CD8-positive, alpha-beta memory T cell (primary cell): ENCODE measurements around the gene CASS4. TPM values are rescaled to one million over a fixed set of nuclear protein-coding genes. Genes with fewer than 3 reads are reported as not detected.

Source experiments
- CTCF ChIA-PET: fragments of 350-600 bp; sonication (Branson Sonifier 250); formaldehyde crosslinking; loops from one replicate; lab custom pipeline; 2021; ENCODE audit warnings: antibody characterized with exemption; lab: Charles Lee
- POLR2A ChIA-PET: fragments of 350-600 bp; sonication (Branson Sonifier 250); formaldehyde crosslinking; loops from one replicate; lab custom pipeline; 2021; ENCODE audit warnings: antibody characterized with exemption; lab: Charles Lee
- DNase-seq, 5 donors: peaks; one replicate each; pipeline versions ENCODE4 v3.0.0 to v3.0.0-alpha.2; 2020 to 2022; ENCODE audit warnings: mixed read lengths in 1 of 5
- H3K27ac ChIP-seq: one replicate; pipeline ENCODE4 v1.7.0; 2013; ENCODE audit warnings: low read depth, mild to moderate bottlenecking, low read length, moderate library complexity
- H3K27me3 ChIP-seq: 2 replicates; pipeline ENCODE4 v1.7.0; 2013; ENCODE audit warnings: low read length, mild to moderate bottlenecking; ENCODE audit not compliant: insufficient read depth, poor library complexity, severe bottlenecking
- H3K36me3 ChIP-seq: 2 replicates; pipeline ENCODE4 v1.7.0; 2013; ENCODE audit warnings: mild to moderate bottlenecking, low read length, moderate library complexity; ENCODE audit not compliant: insufficient read depth
- H3K4me1 ChIP-seq: 2 replicates; pipeline ENCODE4 v1.7.0; 2013; ENCODE audit warnings: mild to moderate bottlenecking, low read length, moderate library complexity; ENCODE audit not compliant: insufficient read depth
- H3K4me3 ChIP-seq: 2 replicates; pipeline ENCODE4 v1.7.0; 2013; ENCODE audit warnings: mild to moderate bottlenecking, low read length
- H3K9me3 ChIP-seq: 2 replicates; pipeline ENCODE4 v1.7.0; 2013; ENCODE audit warnings: mild to moderate bottlenecking, low read length
- H3K27ac Mint-ChIP-seq, 8 donors: one replicate each; pipeline ENCODE4 v1.8.0; 2020 to 2021; ENCODE audit warnings: mixed read lengths in 8 of 8, mild to moderate bottlenecking in 6 of 8, inconsistent platforms in 3 of 8, moderate library complexity in 3 of 8
- H3K27me3 Mint-ChIP-seq, 2 donors: one replicate each; pipeline ENCODE4 v1.8.0; 2020 to 2021; ENCODE audit warnings: mixed read lengths in 2 of 2, mild to moderate bottlenecking in 1 of 2, moderate library complexity in 1 of 2
- H3K36me3 Mint-ChIP-seq, 3 donors: one replicate each; pipeline ENCODE4 v1.8.0; 2020 to 2021; ENCODE audit warnings: mixed read lengths in 3 of 3, inconsistent platforms in 1 of 3, mild to moderate bottlenecking in 1 of 3
- H3K4me1 Mint-ChIP-seq, 3 donors: one replicate each; pipeline ENCODE4 v1.8.0; 2020 to 2021; ENCODE audit warnings: mixed read lengths in 3 of 3, inconsistent platforms in 1 of 3, mild to moderate bottlenecking in 1 of 3
- H3K4me3 Mint-ChIP-seq, 7 donors: one replicate each; pipeline ENCODE4 v1.8.0; 2020 to 2021; ENCODE audit warnings: mixed read lengths in 7 of 7, mild to moderate bottlenecking in 6 of 7, moderate library complexity in 4 of 7, inconsistent platforms in 2 of 7
- H3K9me3 Mint-ChIP-seq, 5 donors: one replicate each; pipeline ENCODE4 v1.8.0; 2020 to 2022; ENCODE audit warnings: mixed read lengths in 5 of 5, mild to moderate bottlenecking in 3 of 5, moderate library complexity in 2 of 5, inconsistent platforms in 1 of 5
- polyA plus RNA-seq: library from polyadenylated mRNA; unstranded; fragments of 300-500 nt; fragmentation: Illumina TruSeq; gene quantifications from one replicate; pipeline ENCODE4 v1.2.3, GENCODE V29; 2021
- total RNA-seq, 2 experiments: library from RNA; stranded (reverse); gene quantifications; one replicate each; pipeline ENCODE4 v1.2.3, GENCODE V29; 2021

Gene CASS4
- total and polyA plus RNA-seq, 3 experiments from 2014 or later: 3.7 to 5.6 (median 3.7) TPM

- H3K4me1 Mint-ChIP-seq: peaks cover 53 to 72% (median 66%) of the 10 kb centered on the region in 3 donors
These were observed 17.9 kb downstream of the CASS4 start for GRCh38 chr20:56429941-56430340.

GRCh38 chr20:56430461-56430860 lies 18.4 kb downstream of the CASS4 start:
- DNase-seq: no peak
- H3K27me3 ChIP-seq: no peaks in the 10 kb centered on the region
- CTCF ChIA-PET: interaction anchor here (2.4 to 3.2 kb wide), 2 partner anchors 11 to 21 kb away, joined by 6 to 11 read pairs; no protein-coding TSS in a partner anchor
- no peaks in the 10 kb centered on the region for H3K9me3 ChIP-seq
- Mint-ChIP-seq H3K27me3 (peaks cover 0 to 1% of the 10 kb centered on the region in 2 donors), H3K9me3 (no peaks in the 10 kb centered on the region), H3K4me3 (peak overlapping the region in 6 of 7 donors; percentile 72 to 91 (median 88)), H3K27ac (peak overlapping the region in 7 of 8 donors; percentile 41 to 98 (median 89)), H3K36me3 (peaks cover 2 to 14% (median 2%) of the 10 kb centered on the region in 3 donors), H3K4me1 (peaks cover 55 to 74% (median 64%) of the 10 kb centered on the region in 3 donors)
- H3K4me1 ChIP-seq: peaks cover 49% of the 10 kb centered on the region
- no peak overlapping the region for H3K4me3 ChIP-seq
- no peak overlapping the region for H3K27ac ChIP-seq
- POLR2A ChIA-PET: no interaction called here
- H3K36me3 ChIP-seq: no peaks in the 10 kb centered on the region

More at GRCh38 chr20:56429941-56430340, 17.9 kb downstream of the CASS4 start:
- H3K4me1 ChIP-seq: peaks cover 49% of the 10 kb centered on the region
- CTCF ChIA-PET: interaction anchor here (1.3 to 3.2 kb wide), 3 partner anchors 11 to 38 kb away, joined by 3 to 11 read pairs (median 6); partner anchors contain the start of genes AURKA and CSTF1
- POLR2A ChIA-PET: no interaction called here
- peak overlapping the region; percentile 63 for H3K4me3 ChIP-seq
- H3K27me3 ChIP-seq: no peaks in the 10 kb centered on the region
- H3K9me3 Mint-ChIP-seq: no peaks in the 10 kb centered on the region
- H3K27ac ChIP-seq: no peak overlapping the region
- H3K36me3 ChIP-seq: no peaks in the 10 kb centered on the region
- peaks cover 0 to 1% of the 10 kb centered on the region in 2 donors for H3K27me3 Mint-ChIP-seq
- H3K9me3 ChIP-seq: no peaks in the 10 kb centered on the region
- DNase-seq: no peak
- H3K27ac Mint-ChIP-seq: peak overlapping the region; percentile 41 to 98 (median 94)
- H3K4me3 Mint-ChIP-seq: peak overlapping the region; percentile 72 to 91 (median 88)
- peaks cover under 1 to 14% (median 2%) of the 10 kb centered on the region in 3 donors for H3K36me3 Mint-ChIP-seq

GRCh38 chr20:56430957-56431356 lies 18.9 kb downstream of the CASS4 start:
- Histone ChIP-seq H3K27me3 (no peaks in the 10 kb centered on the region), H3K36me3 (no peaks in the 10 kb centered on the region), H3K4me1 (peaks cover 49% of the 10 kb centered on the region), H3K4me3 (no peak overlapping the region), H3K9me3 (no peaks in the 10 kb centered on the region), H3K27ac (no peak overlapping the region)
- CTCF ChIA-PET: interaction anchor here (2.4 to 3.2 kb wide), 2 partner anchors 12 to 22 kb away, joined by 6 to 11 read pairs; no protein-coding TSS in a partner anchor
- peaks cover 0 to 1% of the 10 kb centered on the region in 2 donors for H3K27me3 Mint-ChIP-seq
- peaks cover 56 to 71% (median 63%) of the 10 kb centered on the region in 3 donors for H3K4me1 Mint-ChIP-seq
- DNase-seq: no peak
- POLR2A ChIA-PET: interaction anchor here (0.5 kb wide), 1 partner anchor 33 kb away, joined by 3 read pairs; no protein-coding TSS in a partner anchor
- H3K9me3 Mint-ChIP-seq: no peaks in the 10 kb centered on the region
- peak overlapping the region in 5 of 8 donors; percentile 41 to 89 (median 56) for H3K27ac Mint-ChIP-seq
- H3K36me3 Mint-ChIP-seq: peaks cover 2 to 14% (median 2%) of the 10 kb centered on the region in 3 donors
- peak overlapping the region in 1 of 7 donors; percentile 44 for H3K4me3 Mint-ChIP-seq

- Histone ChIP-seq H3K9me3 (no peaks in the 10 kb centered on the region), H3K27me3 (no peaks in the 10 kb centered on the region), H3K4me3 (no peak overlapping the region), H3K36me3 (no peaks in the 10 kb centered on the region), H3K4me1 (peaks cover 49% of the 10 kb centered on the region), H3K27ac (no peak overlapping the region)
- ChIA-PET POLR2A (interaction anchor here (0.5 kb wide), 1 partner anchor 34 kb away, joined by 3 read pairs; no protein-coding TSS in a partner anchor), CTCF (interaction anchor here (0.6 to 2.4 kb wide), 2 partner anchors 22 to 1042 kb away, joined by 3 to 6 read pairs; no protein-coding TSS in a partner anchor)
- Mint-ChIP-seq H3K36me3 (peaks cover 2 to 14% (median 2%) of the 10 kb centered on the region in 3 donors), H3K27me3 (peaks cover 0 to 1% of the 10 kb centered on the region in 2 donors), H3K9me3 (no peaks in the 10 kb centered on the region), H3K27ac (no peak overlapping the region), H3K4me1 (peaks cover 57 to 69% (median 62%) of the 10 kb centered on the region in 3 donors), H3K4me3 (no peak overlapping the region)
- DNase-seq: no peak
These were observed 19.4 kb downstream of the CASS4 start for GRCh38 chr20:56431471-56431870.

- POLR2A ChIA-PET: interaction anchor here (0.9 kb wide), 2 partner anchors 14 to 21 kb away, joined by 3 read pairs; partner anchors contain the start of gene CASS4
- H3K4me1 ChIP-seq: peaks cover 55% of the 10 kb centered on the region
- H3K4me3 Mint-ChIP-seq: peak overlapping the region; percentile 2 to 71 (median 51)
These were observed 21.3 kb downstream of the CASS4 start for GRCh38 chr20:56433221-56433879.

GRCh38 chr20:56433880-56434255 lies 21.8 kb downstream of the CASS4 start:
- Mint-ChIP-seq H3K4me3 (peak overlapping the region; percentile 2 to 71 (median 51)), H3K36me3 (peaks cover 2 to 9% (median 5%) of the 10 kb centered on the region in 3 donors), H3K9me3 (no peaks in the 10 kb centered on the region), H3K4me1 (peaks cover 49 to 65% (median 61%) of the 10 kb centered on the region in 3 donors), H3K27ac (peak overlapping the region; percentile 70 to 96 (median 86)), H3K27me3 (peaks cover 0 to 1% of the 10 kb centered on the region in 2 donors)
- Histone ChIP-seq H3K9me3 (no peaks in the 10 kb centered on the region), H3K27me3 (no peaks in the 10 kb centered on the region), H3K36me3 (peaks cover 12% of the 10 kb centered on the region), H3K4me1 (peaks cover 55% of the 10 kb centered on the region), H3K27ac (peak overlapping the region; percentile 50), H3K4me3 (no peak overlapping the region)
- ChIA-PET CTCF (interaction anchor here (1.4 kb wide), 1 partner anchor 14 kb away, joined by 4 read pairs; no protein-coding TSS in a partner anchor), POLR2A (interaction anchor here (0.9 kb wide), 2 partner anchors 15 to 22 kb away, joined by 3 read pairs; partner anchors contain the start of gene CASS4)
- DNase-seq: peak in 1 of 5 donors; percentile 30

More at GRCh38 chr20:56433221-56433879, 21.3 kb downstream of the CASS4 start:
- CTCF ChIA-PET: interaction anchor here (1.4 kb wide), 1 partner anchor 14 kb away, joined by 4 read pairs; no protein-coding TSS in a partner anchor
- no peak for DNase-seq
- H3K4me1 Mint-ChIP-seq: peaks cover 52 to 66% (median 61%) of the 10 kb centered on the region in 3 donors
- Histone ChIP-seq H3K36me3 (peaks cover 11% of the 10 kb centered on the region), H3K4me3 (no peak overlapping the region), H3K27ac (peak overlapping the region; percentile 50), H3K9me3 (no peaks in the 10 kb centered on the region), H3K27me3 (no peaks in the 10 kb centered on the region)
- peak overlapping the region; percentile 70 to 96 (median 86) for H3K27ac Mint-ChIP-seq
- H3K27me3 Mint-ChIP-seq: peaks cover 0 to 1% of the 10 kb centered on the region in 2 donors
- H3K9me3 Mint-ChIP-seq: no peaks in the 10 kb centered on the region
- H3K36me3 Mint-ChIP-seq: peaks cover 2 to 9% (median 5%) of the 10 kb centered on the region in 3 donors

GRCh38 chr20:56437196-56437960 lies 25.3 kb downstream of the CASS4 start:
- ChIA-PET CTCF (no interaction called here), POLR2A (no interaction called here)
- no peak overlapping the region for H3K4me3 Mint-ChIP-seq
- Histone ChIP-seq H3K27ac (no peak overlapping the region), H3K4me3 (no peak overlapping the region), H3K27me3 (no peaks in the 10 kb centered on the region), H3K36me3 (peaks cover 12% of the 10 kb centered on the region), H3K9me3 (no peaks in the 10 kb centered on the region), H3K4me1 (peaks cover 67% of the 10 kb centered on the region)
- H3K27ac Mint-ChIP-seq: peak overlapping the region in 6 of 8 donors; percentile 17 to 76 (median 56)
- peaks cover 2 to 7% (median 4%) of the 10 kb centered on the region in 3 donors for H3K36me3 Mint-ChIP-seq
- H3K9me3 Mint-ChIP-seq: no peaks in the 10 kb centered on the region
- peaks cover 51 to 70% (median 63%) of the 10 kb centered on the region in 3 donors for H3K4me1 Mint-ChIP-seq
- DNase-seq: no peak
- no peaks in the 10 kb centered on the region for H3K27me3 Mint-ChIP-seq
